Measurements from ENCODE around the gene MEX3D.
A peak's percentile ranks its signal among the peaks of the same experiment; 100 is the strongest.

Gene MEX3D

GRCh38 chr19:1575323-1576241 is 7.5 kb upstream of the MEX3D start:
- ChIA-PET POLR2A (ENCODE audit: low non-redundant PET) (no interaction called here), CTCF (interaction anchor here (0.7 to 1.6 kb wide), 2 partner anchors 14 to 29 kb away, joined by 3 to 4 read pairs; no protein-coding TSS in a partner anchor)
- TF ChIP-seq, protein P1, sequence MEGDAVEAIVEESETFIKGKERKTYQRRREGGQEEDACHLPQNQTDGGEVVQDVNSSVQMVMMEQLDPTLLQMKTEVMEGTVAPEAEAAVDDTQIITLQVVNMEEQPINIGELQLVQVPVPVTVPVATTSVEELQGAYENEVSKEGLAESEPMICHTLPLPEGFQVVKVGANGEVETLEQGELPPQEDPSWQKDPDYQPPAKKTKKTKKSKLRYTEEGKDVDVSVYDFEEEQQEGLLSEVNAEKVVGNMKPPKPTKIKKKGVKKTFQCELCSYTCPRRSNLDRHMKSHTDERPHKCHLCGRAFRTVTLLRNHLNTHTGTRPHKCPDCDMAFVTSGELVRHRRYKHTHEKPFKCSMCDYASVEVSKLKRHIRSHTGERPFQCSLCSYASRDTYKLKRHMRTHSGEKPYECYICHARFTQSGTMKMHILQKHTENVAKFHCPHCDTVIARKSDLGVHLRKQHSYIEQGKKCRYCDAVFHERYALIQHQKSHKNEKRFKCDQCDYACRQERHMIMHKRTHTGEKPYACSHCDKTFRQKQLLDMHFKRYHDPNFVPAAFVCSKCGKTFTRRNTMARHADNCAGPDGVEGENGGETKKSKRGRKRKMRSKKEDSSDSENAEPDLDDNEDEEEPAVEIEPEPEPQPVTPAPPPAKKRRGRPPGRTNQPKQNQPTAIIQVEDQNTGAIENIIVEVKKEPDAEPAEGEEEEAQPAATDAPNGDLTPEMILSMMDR (conservative IDR thresholded peaks at IDR 0.05; ENCODE audit: low read depth) = no peak
- no peak for DNase-seq (ENCODE audit: low spot score)
- peak overlapping the region; percentile 31 for H3K27ac ChIP-seq

DNA sequence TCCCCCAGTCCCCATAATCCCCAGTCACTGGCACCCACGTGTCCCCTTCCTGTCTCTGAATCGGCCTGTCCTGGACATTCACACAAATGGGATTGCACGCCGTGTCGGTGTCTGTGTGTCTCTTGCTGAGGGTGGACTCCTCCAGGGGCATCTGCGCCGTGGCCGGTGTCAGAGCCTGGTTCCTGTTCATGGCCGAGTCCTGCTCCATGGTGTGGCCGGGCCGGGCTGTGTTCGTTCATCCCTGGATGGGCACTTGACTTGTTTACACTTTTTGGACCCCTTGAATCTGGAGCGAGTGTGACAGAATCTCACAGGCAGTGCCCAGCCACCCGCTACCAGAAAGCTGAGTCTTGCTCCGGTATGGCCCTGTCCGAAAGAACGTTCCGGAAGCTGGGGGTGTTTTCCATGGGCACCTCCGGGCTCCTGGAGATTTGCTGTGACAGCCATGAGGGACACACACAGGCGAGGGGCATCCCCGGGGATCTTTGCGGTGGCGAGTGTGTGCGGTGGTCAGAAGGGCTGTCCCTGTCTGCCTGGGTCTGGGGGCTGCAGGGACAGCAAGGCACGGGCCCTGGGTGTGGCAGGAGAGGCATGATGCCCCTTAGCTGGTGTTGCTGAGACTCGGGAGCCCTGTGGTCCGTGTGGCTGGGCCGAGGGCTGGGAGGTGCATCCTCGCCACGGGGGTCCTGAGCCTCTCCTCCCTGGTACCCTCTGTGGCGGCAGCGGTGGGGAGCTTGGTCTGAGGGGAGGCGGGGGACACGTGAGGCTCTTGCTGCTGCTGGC is 6.4 kb upstream of the MEX3D start:
- ChIA-PET POLR2A (ENCODE audit: low non-redundant PET) (no interaction called here), CTCF (interaction anchor here (1.6 kb wide), 1 partner anchor 28 kb away, joined by 4 read pairs; no protein-coding TSS in a partner anchor)
- TF ChIP-seq, protein P1 (conservative IDR thresholded peaks at IDR 0.05; ENCODE audit: low read depth) = no peak
- H3K27ac ChIP-seq = no peak overlapping the region
- no peak for DNase-seq (ENCODE audit: low spot score)

DNA sequence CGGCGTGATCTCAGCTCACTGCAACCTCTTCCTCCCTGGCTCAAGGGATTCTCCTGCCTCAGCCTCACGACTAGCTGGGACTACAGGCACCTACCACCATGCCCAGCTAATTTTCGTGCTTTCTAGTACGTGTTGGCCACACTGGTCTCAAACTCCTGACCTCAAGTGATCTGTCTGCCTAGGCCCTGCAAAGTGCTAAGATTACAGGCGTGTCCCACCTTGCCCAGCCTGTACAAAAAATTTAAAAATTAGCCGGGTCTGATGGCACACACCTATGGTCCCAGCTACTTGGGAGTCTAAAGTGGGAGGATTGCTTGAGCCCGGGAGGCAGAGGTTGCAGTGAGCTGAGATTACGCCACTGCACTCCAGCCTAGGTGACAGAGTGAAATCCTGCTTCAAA is 4.7 kb upstream of the MEX3D start:
- CTCF ChIA-PET = no interaction called here
- POLR2A ChIA-PET (ENCODE audit: low non-redundant PET) = no interaction called here
- TF ChIP-seq, protein P1 (conservative IDR thresholded peaks at IDR 0.05; ENCODE audit: low read depth) = no peak
- DNase-seq (ENCODE audit: low spot score) = no peak
- H3K27ac ChIP-seq = peak overlapping the region; percentile 11; the same call in 1 of the 2 replicates

GRCh38 chr19:1571358-1571757 is 3.2 kb upstream of the MEX3D start:
- CTCF ChIA-PET = no interaction called here

GRCh38 chr19:1570836-1571235 is 2.7 kb upstream of the MEX3D start:
- TF ChIP-seq, protein P1 (conservative IDR thresholded peaks at IDR 0.05; ENCODE audit: low read depth) = no peak
- POLR2A ChIA-PET (ENCODE audit: low non-redundant PET) = no interaction called here
- no peak overlapping the region for H3K27ac ChIP-seq
- CTCF ChIA-PET = no interaction called here
- DNase-seq (ENCODE audit: low spot score) = no peak

More at GRCh38 chr19:1571358-1571757, 3.2 kb upstream of the MEX3D start:
- TF ChIP-seq, protein P1 (conservative IDR thresholded peaks at IDR 0.05; ENCODE audit: low read depth) = no peak
- POLR2A ChIA-PET (ENCODE audit: low non-redundant PET) = no interaction called here
- no peak overlapping the region for H3K27ac ChIP-seq
- no peak for DNase-seq (ENCODE audit: low spot score)

DNA sequence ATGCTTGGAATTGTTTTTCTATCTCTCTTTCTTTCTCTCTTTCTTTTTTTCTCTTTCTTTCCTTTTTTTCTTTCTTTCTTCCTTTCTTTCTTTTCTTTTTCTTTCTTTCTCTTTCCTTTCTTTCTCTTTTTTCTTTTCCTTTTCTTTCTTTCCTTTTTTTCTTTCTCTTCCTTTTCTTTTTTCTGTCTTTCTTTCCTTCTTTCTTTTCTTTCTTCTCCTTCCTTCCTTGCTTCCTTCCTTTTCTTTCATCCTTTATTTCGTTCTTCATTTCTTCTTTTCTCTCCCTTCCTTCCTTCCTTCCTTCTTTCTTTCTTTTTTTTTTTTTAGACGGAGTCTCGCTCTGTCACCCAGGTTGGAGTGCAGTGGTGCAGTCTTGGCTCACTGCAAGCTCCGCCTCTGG is 1.9 kb upstream of the MEX3D start:
- POLR2A ChIA-PET (ENCODE audit: low non-redundant PET) = no interaction called here
- CTCF ChIA-PET = interaction anchor here (1.2 kb wide), 1 partner anchor 24 kb away, joined by 7 read pairs; no protein-coding TSS in a partner anchor
- TF ChIP-seq, protein P1 (conservative IDR thresholded peaks at IDR 0.05; ENCODE audit: low read depth) = no peak
- no peak for DNase-seq (ENCODE audit: low spot score)
- no peak overlapping the region for H3K27ac ChIP-seq

All from RWPE1 (cell line).